Fibroblast of lung (primary cell): ENCODE measurements around the gene FBLL1. TPM values are rescaled to one million over a fixed set of nuclear protein-coding genes. Genes with fewer than 3 reads are reported as not detected.

Source experiments
- polyA plus RNA-seq, 2 donors: library from polyadenylated mRNA; depleted of rRNA in 1 of 2; stranded (reverse) in 1 of 2; unstranded in 1 of 2; fragments of >200 nt; gene quantifications; 2 replicates each; pipeline ENCODE4 v1.2.1, GENCODE V29; 2011 to 2012; ENCODE audit warnings: missing spikeins in 1 of 2
- total RNA-seq: library from RNA; depleted of rRNA; stranded (reverse); fragments of >200 nt; gene quantifications from 2 replicates; pipeline ENCODE4 v1.2.1, GENCODE V29; 2014

Gene FBLL1
- total and polyA plus RNA-seq, 2 donors (not counting 1 experiment from before 2014, with no cell fraction given), result 0.16 to 0.66 TPM

Other genes with a start within 250 kb of the FBLL1 start
- gene WWC1, start 237.7 kb upstream of the FBLL1 start, total RNA-seq, result 2.5 and 4.9 TPM in 2 replicates
- 3.2 and 3.3 TPM in 2 replicates for gene WWC1, start 237.7 kb upstream of the FBLL1 start, polyA plus RNA-seq
- 111 and 144 TPM in 2 replicates for gene RARS1, start 42.8 kb upstream of the FBLL1 start, total RNA-seq
- 135 and 137 TPM in 2 replicates for gene RARS1, start 42.8 kb upstream of the FBLL1 start, polyA plus RNA-seq
- 38.8 and 41.5 TPM in 2 replicates for gene PANK3, start 50.1 kb downstream of the FBLL1 start, total RNA-seq
- gene PANK3, start 50.1 kb downstream of the FBLL1 start, polyA plus RNA-seq, result 14.9 and 26.9 TPM in 2 replicates